Measurements from ENCODE around the gene HMX1.

HMX1 gene

GRCh38 chr4:8817096-8817812 lies 54.4 kb downstream of the HMX1 start:
- DNase-seq = no peak

Data from NCI-H1105 (cell line).